NT2/D1 (cell line): ENCODE results near the gene CCDC93.

Experiments
- YY1 ChIP-seq: IDR thresholded peaks from 2 replicates; pipeline ENCODE4 v1.6.1; 2011; ENCODE audit not compliant: insufficient read length, insufficient read depth
- ZNF274 ChIP-seq: IDR thresholded peaks from 2 replicates; pipeline ENCODE4 v1.6.1; 2011; ENCODE audit warnings: mild to moderate bottlenecking, low read depth, low read length

DNA sequence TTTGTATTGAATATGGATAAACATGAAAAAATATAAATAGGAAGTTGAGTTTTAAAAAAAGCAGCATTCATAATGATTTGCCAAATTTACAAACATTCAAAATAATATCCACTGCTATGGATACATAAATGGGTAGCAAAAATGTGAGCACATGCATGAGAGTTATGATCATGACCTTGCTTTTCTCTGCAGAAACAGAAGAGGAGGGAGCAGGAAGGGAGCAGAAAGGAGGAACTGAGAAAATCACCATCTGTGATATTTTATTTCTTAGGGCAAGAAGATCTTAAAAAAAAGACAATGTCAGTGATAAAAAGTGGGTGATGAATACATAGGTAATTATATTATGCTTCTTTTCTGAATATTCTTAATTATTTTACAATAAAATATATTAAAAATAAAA lies 17.7 kb upstream of the CCDC93 start:
- TF ChIP-seq YY1 (no peak), ZNF274 (no peak)
